Esophagus squamous epithelium (tissue), 5 donors: ENCODE results near the gene RBFOX1. TPM values are rescaled to one million over a fixed set of nuclear protein-coding genes. Genes with fewer than 3 reads are reported as not detected.
"Not testable (repeated sequence)": the region's sequence is repeated elsewhere in the genome, so short reads cannot be mapped to it uniquely, and the experiment has no call there.

Experiments used
- DNase-seq: peaks from one replicate; lab custom pipeline; 2025; lab: John Stamatoyannopoulos, UW
- H3K27ac ChIP-seq, 4 donors: fragments of 200-600 bp; sonication (generic); one replicate each; pipeline ENCODE4 v1.5.1; 2016 to 2019; ENCODE audit warnings: mild to moderate bottlenecking in 1 of 4
- H3K27me3 ChIP-seq, 4 donors: fragments of 200-600 bp; sonication (generic); 1 replicate in 3 of 4; 2 replicates in 1 of 4; pipeline versions ENCODE4 v1.5.1 to v1.6.0; 2017 to 2021; ENCODE audit warnings: antibody characterized with exemption in 1 of 4
- H3K36me3 ChIP-seq, 3 donors: fragments of 200-600 bp; sonication (generic); one replicate each; pipeline ENCODE4 v1.5.1; 2016 to 2019
- H3K4me1 ChIP-seq, 3 donors: fragments of 200-600 bp; sonication (generic); one replicate each; pipeline ENCODE4 v1.5.1; 2017 to 2019
- H3K4me3 ChIP-seq, 4 donors: fragments of 200-600 bp; sonication (generic); 1 replicate in 3 of 4; 2 replicates in 1 of 4; pipeline ENCODE4 v1.5.1; 2016 to 2019; ENCODE audit warnings: mild to moderate bottlenecking in 2 of 4, moderate library complexity in 1 of 4
- H3K9me3 ChIP-seq, 3 donors: fragments of 200-600 bp; sonication (generic); one replicate each; pipeline ENCODE4 v1.5.1; 2016 to 2019
- CTCF ChIP-seq, 6 experiments: fragments of 450-650 bp in 4 of 6; fragments of 200-600 bp in 2 of 6; sonication (generic) in 2 of 6; IDR thresholded peaks; one replicate each; pipeline ENCODE4 v1.5.1; 2016 to 2019; ENCODE audit warnings: antibody characterized with exemption in 6 of 6, mild to moderate bottlenecking in 4 of 6, moderate library complexity in 4 of 6
- POLR2A ChIP-seq, 4 donors: fragments of 450-650 bp; IDR thresholded peaks; one replicate each; pipeline ENCODE4 v1.6.1; 2017; ENCODE audit warnings: antibody characterized with exemption in 4 of 4, mild to moderate bottlenecking in 4 of 4, moderate library complexity in 3 of 4
- WGBS, 2 donors: methylation state at CpG; one replicate each; pipeline ENCODE4 v1.1.5; 2018; 5-methylcytosine and 5-hydroxymethylcytosine counted together
- intact Hi-C: fragments of 100-400 bp; cut with DNase I; formaldehyde crosslinking; loops from one replicate; pipeline ENCODE4 v1.15.0; 2022
- total RNA-seq, 4 donors: library from RNA; depleted of rRNA; stranded (reverse); fragments of >200 nt; gene quantifications; one replicate each; pipeline ENCODE4 v1.1.0, GENCODE V29; 2016
- donor health status: DM: yes; HTN: yes; CAD: no.

The RBFOX1 gene
- total RNA-seq, 4 donors from 2014 or later = not detected

GRCh38 chr16:7497691-7498090 lies 165.0 kb downstream of the RBFOX1 start:
- Histone ChIP-seq H3K27ac (no peak overlapping the region), H3K36me3 (no peaks in the 10 kb centered on the region), H3K4me3 (no peak overlapping the region), H3K9me3 (no peaks in the 10 kb centered on the region), H3K27me3 (no peaks in the 10 kb centered on the region), H3K4me1 (no peaks in the 10 kb centered on the region)
- TF ChIP-seq POLR2A (IDR thresholded peaks at IDR 0.05) (no peak), CTCF (IDR thresholded peaks at IDR 0.05) (no peak)
- intact Hi-C loops = no loop called here
- DNase-seq = no peak
- 85 to 88% methylated on average over 4 of the region's 4 CpGs for WGBS, 2 donors

DNA sequence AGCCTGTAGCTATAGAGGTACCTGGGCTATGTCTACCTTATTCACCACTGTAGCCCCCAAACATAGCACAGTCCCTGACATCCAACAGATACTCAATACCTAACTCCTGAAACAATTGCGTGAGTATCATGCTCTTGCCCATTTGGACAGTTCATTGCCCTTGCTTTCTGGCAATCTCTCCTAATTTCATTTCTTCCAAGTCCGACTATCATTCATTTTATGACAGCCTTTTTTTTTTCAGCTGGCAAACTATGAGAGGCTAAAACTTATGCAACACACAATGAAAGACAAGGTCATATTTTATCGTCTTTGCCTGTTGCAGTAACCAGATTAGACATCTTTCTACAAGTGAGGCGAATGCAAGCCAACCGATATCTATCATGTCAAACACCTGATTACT lies 169.2 kb downstream of the RBFOX1 start:
- DNase-seq = no peak
- no peak for TF ChIP-seq CTCF (IDR thresholded peaks at IDR 0.05)
- TF ChIP-seq POLR2A (IDR thresholded peaks at IDR 0.05) = no peak
- H3K9me3 ChIP-seq = no peaks in the 10 kb centered on the region
- intact Hi-C loops = no loop called here
- H3K27ac ChIP-seq = no peak overlapping the region
- H3K27me3 ChIP-seq = no peaks in the 10 kb centered on the region
- H3K36me3 ChIP-seq = no peaks in the 10 kb centered on the region
- WGBS, 2 donors = 82 to 86% methylated on average over 5 of the region's 5 CpGs
- no peaks in the 10 kb centered on the region for H3K4me1 ChIP-seq
- H3K4me3 ChIP-seq = no peak overlapping the region

DNA sequence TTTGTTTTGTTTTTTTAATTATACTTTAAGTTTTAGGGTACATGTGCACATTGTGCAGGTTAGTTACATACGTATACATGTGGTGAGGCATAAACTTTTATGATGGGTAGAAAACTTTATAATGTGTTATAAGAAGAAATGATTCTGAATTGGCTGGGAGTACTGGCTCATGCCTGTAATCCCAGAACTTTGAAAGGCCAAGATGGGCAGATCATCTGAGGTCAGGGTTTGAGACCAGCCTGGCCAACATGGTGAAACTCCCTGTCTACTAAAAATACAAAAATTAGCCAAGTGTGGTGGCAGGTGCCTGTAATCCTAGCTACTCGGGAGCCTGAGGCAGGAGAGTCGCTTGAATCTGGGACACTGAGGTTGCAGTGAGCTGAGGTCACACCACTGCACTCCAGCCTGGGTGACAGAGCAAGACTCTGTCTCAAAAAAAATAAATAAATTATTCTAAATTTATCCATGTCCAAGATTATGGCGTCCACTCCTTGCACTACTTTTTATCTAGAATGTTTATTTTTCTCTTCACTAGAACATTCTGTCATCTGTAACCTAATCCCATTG lies 170.0 kb downstream of the RBFOX1 start:
- DNase-seq, H3K4me1 ChIP-seq, intact Hi-C loops, H3K4me3 ChIP-seq, H3K27ac ChIP-seq, H3K27me3 ChIP-seq, H3K9me3 ChIP-seq, H3K36me3 ChIP-seq: not testable (repeated sequence)
- 80 to 89% methylated on average over 4 of the region's 4 CpGs for WGBS, 2 donors

GRCh38 chr16:7503666-7504065 lies 171.0 kb downstream of the RBFOX1 start:
- no peaks in the 10 kb centered on the region for H3K4me1 ChIP-seq
- no peak overlapping the region for H3K4me3 ChIP-seq
- H3K27ac ChIP-seq = no peak overlapping the region
- WGBS, 2 donors = 80 to 90% methylated on average over 3 of the region's 3 CpGs
- TF ChIP-seq CTCF (IDR thresholded peaks at IDR 0.05) = no peak
- TF ChIP-seq POLR2A (IDR thresholded peaks at IDR 0.05) = no peak
- H3K27me3 ChIP-seq = no peaks in the 10 kb centered on the region
- H3K36me3 ChIP-seq = no peaks in the 10 kb centered on the region
- no peak for DNase-seq
- intact Hi-C loops = no loop called here
- H3K9me3 ChIP-seq = no peaks in the 10 kb centered on the region

GRCh38 chr16:7504844-7505243 lies 172.2 kb downstream of the RBFOX1 start:
- H3K9me3 ChIP-seq = no peaks in the 10 kb centered on the region
- TF ChIP-seq CTCF (IDR thresholded peaks at IDR 0.05) (no peak), POLR2A (IDR thresholded peaks at IDR 0.05) (no peak)
- H3K4me3 ChIP-seq = no peak overlapping the region
- WGBS, 2 donors = 31 to 41% methylated on average over 8 of the region's 8 CpGs
- intact Hi-C loops = no loop called here
- no peak overlapping the region for H3K27ac ChIP-seq
- no peaks in the 10 kb centered on the region for H3K4me1 ChIP-seq
- no peaks in the 10 kb centered on the region for H3K36me3 ChIP-seq
- H3K27me3 ChIP-seq = no peaks in the 10 kb centered on the region
- DNase-seq = no peak

GRCh38 chr16:7505495-7505894 lies 172.8 kb downstream of the RBFOX1 start:
- Histone ChIP-seq H3K27ac (no peak overlapping the region), H3K4me3 (no peak overlapping the region), H3K9me3 (no peaks in the 10 kb centered on the region), H3K4me1 (no peaks in the 10 kb centered on the region), H3K36me3 (no peaks in the 10 kb centered on the region), H3K27me3 (no peaks in the 10 kb centered on the region)
- no peak for TF ChIP-seq POLR2A (IDR thresholded peaks at IDR 0.05)
- TF ChIP-seq CTCF (IDR thresholded peaks at IDR 0.05) = no peak
- 74 to 78% methylated on average over 4 of the region's 4 CpGs for WGBS, 2 donors
- no peak for DNase-seq
- intact Hi-C loops = no loop called here
